Heart right ventricle (tissue), 16 donors: ENCODE results near the gene FICD. TPM values are rescaled to one million over a fixed set of nuclear protein-coding genes. Genes with fewer than 3 reads are reported as not detected.

Experiments
- ATAC-seq, 8 donors: fragments of 200-7000 bp; cut with Tn5 transposase; one replicate each; pipeline ENCODE4 v1.9.1; 2020; ENCODE audit warnings: mild to moderate bottlenecking in 8 of 8, moderate library complexity in 8 of 8, moderate number of reproducible peaks in 1 of 8
- DNase-seq, 2 donors: peaks; one replicate each; pipeline ENCODE4 v3.0.0-alpha.2; 2020
- H3K27ac ChIP-seq, 10 donors: fragments of 200-600 bp; sonication (generic) in 2 of 10; one replicate each; pipeline versions ENCODE4 v1.5.0 to v1.8.0; 2020 to 2022; ENCODE audit warnings: mild to moderate bottlenecking in 3 of 10
- H3K27me3 ChIP-seq, 7 donors: fragments of 200-600 bp; one replicate each; pipeline ENCODE4 v1.8.0; 2021 to 2022; ENCODE audit warnings: mild to moderate bottlenecking in 2 of 7
- H3K36me3 ChIP-seq, 9 donors: fragments of 200-600 bp; sonication (generic) in 1 of 9; one replicate each; pipeline versions ENCODE4 v1.5.0 to v1.8.0; 2020 to 2022; ENCODE audit warnings: mild to moderate bottlenecking in 2 of 9
- H3K4me1 ChIP-seq, 9 donors: fragments of 200-600 bp; sonication (generic) in 1 of 9; one replicate each; pipeline versions ENCODE4 v1.5.0 to v1.8.0; 2020 to 2022; ENCODE audit warnings: mild to moderate bottlenecking in 4 of 9
- H3K4me3 ChIP-seq, 10 donors: fragments of 200-600 bp; sonication (generic) in 2 of 10; one replicate each; pipeline versions ENCODE4 v1.5.0 to v1.8.0; 2020 to 2022; ENCODE audit warnings: mild to moderate bottlenecking in 7 of 10, moderate library complexity in 2 of 10
- H3K9me3 ChIP-seq, 11 donors: fragments of 200-600 bp in 10 of 11; sonication (generic) in 2 of 11; one replicate each; pipeline versions ENCODE4 v1.5.0 to v1.8.0; 2013 to 2022; ENCODE audit warnings: mild to moderate bottlenecking in 2 of 11, control low read depth in 1 of 11, moderate library complexity in 1 of 11
- CTCF ChIP-seq, 9 donors: fragments of 200-600 bp; sonication (generic) in 2 of 9; IDR thresholded peaks; one replicate each; pipeline versions ENCODE4 v1.5.0 to v1.8.0; 2021 to 2022; ENCODE audit warnings: antibody characterized with exemption in 9 of 9, mild to moderate bottlenecking in 5 of 9, moderate library complexity in 1 of 9
- WGBS, 2 donors: extraction: QIAGEN DNeasy Blood & Tissue Kit; methylation state at CpG; one replicate each; pipeline ENCODE4 v1.1.7; 2013; ENCODE audit warnings: inconsistent platforms in 1 of 2; 5-methylcytosine and 5-hydroxymethylcytosine counted together
- intact Hi-C, 10 donors: fragments of 100-400 bp; cut with DNase I; formaldehyde crosslinking; loops; one replicate each; pipeline versions ENCODE4 v1.11.1 to v1.14.2; 2022
- polyA plus RNA-seq, 2 donors: library from polyadenylated mRNA; stranded (reverse); fragments of 200-250 nt; gene quantifications; one replicate each; pipeline ENCODE4 v1.2.3, GENCODE V29; 2013
- total RNA-seq, 10 donors: library from RNA; stranded (reverse); fragmentation: NEBNext Ultra II Directional in 3 of 10; extraction: Animal tissue kit (Norgen Biotek cat#: 25700) in 3 of 10; gene quantifications; one replicate each; pipeline versions ENCODE4 v1.2.1 to v1.2.4, GENCODE V29; 2021 to 2023
- donor health status: Arrhythmogenic right ventricular cardiomyopathy.
- donor health status: ischemic (EF 13 %, LVEDD 7.1; RV severe dilation, severe dysfunction).
- donor health status: healthy with polysubstance abuse.
- donor health status: DM: no; HTN: yes; CAD: no.
- donor health status: DM: no; HTN: no; CAD: no.
- donor health status: ischemic (EF 25% LVEDD 6.9; RV normal size, moderate dysfunction).
- donor health status: ischemic (EF 25% LVEDD 5.7; RV mildly dilated, moderate dysfunction).
- donor health status: healthy.
- donor health status: DM: yes; HTN: yes; CAD: no.
- donor health status: Ischemic cardiomyopathy.
- donor health status: ischemic (EF 35%, LVEDD 5.7; RV mildly dilated, moderate dysfunction).
- donor health status: nonischemic (EF 11% LVEDD 7.7; RV severe dilation, severe dysfunction).
- donor health status: DM: yes; HTN: yes; CAD: no.
- donor health status: PGD.
- donor health status: ischemic (EF 29% LVEDD 5.4; RV normal size, mild dysfunction).
- donor health status: nonischemic (EF 23%, LVEDD 6.1; RV moderate dilation, normal function).

Gene FICD
- total and polyA plus RNA-seq, 12 donors: 2.1 to 4.4 (median 2.8) TPM

DNA sequence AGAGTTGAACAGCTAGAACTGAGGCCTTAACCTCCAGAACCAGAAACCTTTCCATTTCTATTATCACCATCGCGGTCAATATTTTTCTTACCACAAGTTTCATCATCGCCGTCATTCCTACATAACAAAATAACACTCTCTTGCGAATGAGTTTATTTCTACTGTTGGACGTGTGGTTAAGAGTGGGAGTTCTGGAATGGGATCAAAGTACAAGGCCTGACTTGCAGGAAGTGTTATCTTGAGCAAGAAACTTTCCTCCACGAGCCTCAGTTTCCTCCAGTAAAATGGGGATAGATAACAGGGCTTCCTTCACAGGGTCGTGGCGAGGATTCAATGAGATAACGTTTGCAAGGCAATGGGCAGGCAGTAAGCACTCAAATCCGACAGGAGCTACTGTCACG lies 45.2 kb downstream of the FICD start:
- no peaks in the 10 kb centered on the region for H3K27me3 ChIP-seq
- no peak for TF ChIP-seq CTCF (IDR thresholded peaks at IDR 0.05)
- 1 to 2% methylated on average over 12 of the region's 12 CpGs for WGBS, 2 donors
- DNase-seq (no peak), ATAC-seq (no peak)
- intact Hi-C loops: loop anchor here in 9 of 10 donors (5.0 to 10.0 kb wide), 9 partner anchors 172 to 534 kb away; partner anchors contain the start of genes ALKBH2 (in 5 of the 9), SSH1 (in 4 of the 9), CORO1C (in 2 of the 9) and UNG (in 1 of the 9)
- H3K9me3 ChIP-seq: no peaks in the 10 kb centered on the region
- peaks cover 0 to 41% (median 14%) of the 10 kb centered on the region in 9 donors for H3K36me3 ChIP-seq
- H3K27ac ChIP-seq: peak overlapping the region in 9 of 10 donors; percentile 78 to 97 (median 91)
- H3K4me1 ChIP-seq: peaks cover 5 to 81% (median 72%) of the 10 kb centered on the region in 9 donors
- peak overlapping the region; percentile 57 to 99 (median 88) for H3K4me3 ChIP-seq

GRCh38 chr12:108560752-108561719 lies 46.0 kb downstream of the FICD start, which contains the start of gene SART3:
Gene SART3 (minus strand): TSS chr12:108561173. CDS start chr12:108561154, 19 bp downstream.
- Histone ChIP-seq H3K4me3 (peak within 1 kb of the TSS; percentile 57 to 99 (median 88)), H3K27me3 (no peaks in the 10 kb centered on the region), H3K4me1 (peaks cover 5 to 81% (median 72%) of the 10 kb centered on the region in 9 donors), H3K9me3 (no peaks in the 10 kb centered on the region), H3K36me3 (peaks cover 0 to 45% (median 18%) of the 10 kb centered on the region in 9 donors), H3K27ac (peak within 1 kb of the TSS; percentile 78 to 97 (median 92))
- intact Hi-C loops: loop anchor here in 9 of 10 donors (5.0 to 10.0 kb wide), 9 partner anchors 171 to 534 kb away; partner anchors contain the start of genes ALKBH2 (in 5 of the 9), SSH1 (in 4 of the 9), CORO1C (in 2 of the 9) and UNG (in 1 of the 9)
- ATAC-seq: peak; percentile 48 to 86 (median 74)
- TF ChIP-seq CTCF (IDR thresholded peaks at IDR 0.05): no peak
- 0% methylated on average over 57 of the region's 57 CpGs for WGBS, 2 donors
- DNase-seq: peak; percentile 82 to 86

DNA sequence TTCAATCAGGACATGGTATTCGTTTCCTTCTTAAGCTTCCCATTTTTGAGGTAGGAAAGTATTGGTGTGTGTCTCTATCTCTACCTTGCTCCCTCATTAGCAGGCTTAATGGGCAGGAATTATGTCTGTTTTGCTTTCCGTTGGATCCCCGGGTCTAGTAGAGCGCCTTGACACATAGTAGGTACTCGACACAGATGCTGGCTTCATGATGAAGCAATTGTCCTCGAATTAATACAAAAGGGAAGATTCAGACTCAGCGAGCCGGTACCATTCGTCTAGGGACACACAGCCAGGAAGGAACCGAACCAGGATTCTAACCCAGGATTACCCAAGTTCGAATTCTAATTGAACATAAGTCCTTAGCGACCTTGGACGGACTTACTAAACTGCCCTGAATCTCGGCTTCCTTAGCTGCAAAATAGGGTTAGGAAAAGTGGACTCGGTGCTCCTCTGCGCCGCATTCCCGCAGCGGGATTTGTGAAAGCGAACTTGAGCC lies 46.8 kb downstream of the FICD start:
- H3K36me3 ChIP-seq: peaks cover 0 to 46% (median 27%) of the 10 kb centered on the region in 9 donors
- H3K4me3 ChIP-seq: peak overlapping the region; percentile 57 to 99 (median 88)
- no peak for TF ChIP-seq CTCF (IDR thresholded peaks at IDR 0.05)
- no peaks in the 10 kb centered on the region for H3K9me3 ChIP-seq
- peaks cover 5 to 80% (median 74%) of the 10 kb centered on the region in 9 donors for H3K4me1 ChIP-seq
- 1% methylated on average over 20 of the region's 20 CpGs for WGBS, 2 donors
- intact Hi-C loops: loop anchor here in 9 of 10 donors (2.0 to 10.0 kb wide), 14 partner anchors 55 to 533 kb away; partner anchors contain the start of genes ALKBH2 (in 7 of the 9), SSH1 (in 4 of the 9), CORO1C (in 2 of the 9) and UNG (in 1 of the 9)
- peak overlapping the region in 9 of 10 donors; percentile 78 to 97 (median 91) for H3K27ac ChIP-seq
- DNase-seq (no peak), ATAC-seq (peak in 5 of 8 donors; percentile 0 to 1 (median 0))
- no peaks in the 10 kb centered on the region for H3K27me3 ChIP-seq
